ENCODE measurements around the gene NLGN1. TPM values are rescaled to one million over a fixed set of nuclear protein-coding genes. Genes with fewer than 3 reads are reported as not detected.

The NLGN1 gene
- total and polyA plus RNA-seq, 5 donors from 2014 or later: not detected

- H3K27me3 Mint-ChIP-seq: no peaks in the 10 kb centered on the region
- H3K4me1 Mint-ChIP-seq: no peaks in the 10 kb centered on the region
- no peak overlapping the region for H3K27ac Mint-ChIP-seq
- Histone ChIP-seq H3K9me3 (ENCODE audit: control insufficient read depth in 2 of 2, low read length in 2 of 2) (no peaks in the 10 kb centered on the region), H3K27me3 (ENCODE audit: control insufficient read depth, insufficient read depth, low read length) (no peaks in the 10 kb centered on the region), H3K36me3 (ENCODE audit: control insufficient read depth, insufficient read depth, low read length) (no peaks in the 10 kb centered on the region), H3K27ac (ENCODE audit: insufficient read depth, low read length, poor library complexity, severe bottlenecking) (no peak overlapping the region), H3K4me3 (ENCODE audit: low read depth, low read length) (no peak overlapping the region), H3K4me1 (ENCODE audit: control insufficient read depth, insufficient read depth, low read length, poor library complexity, severe bottlenecking) (no peaks in the 10 kb centered on the region)
- no peaks in the 10 kb centered on the region for H3K36me3 Mint-ChIP-seq
- H3K9me3 Mint-ChIP-seq: peaks cover 0 to 17% (median 7%) of the 10 kb centered on the region in 7 donors
- DNase-seq (no peak), ATAC-seq (ENCODE audit: low read depth in 2 of 2) (no peak)
- H3K4me3 Mint-ChIP-seq: no peak overlapping the region
Observed at GRCh38 chr3:173618148-173618547, 220.6 kb downstream of the NLGN1 start.

GRCh38 chr3:173618703-173619102 is 221.2 kb downstream of the NLGN1 start:
- H3K9me3 ChIP-seq (ENCODE audit: control insufficient read depth in 2 of 2, low read length in 2 of 2): no peaks in the 10 kb centered on the region
- H3K9me3 Mint-ChIP-seq: peaks cover 0 to 21% (median 7%) of the 10 kb centered on the region in 7 donors
- no peaks in the 10 kb centered on the region for H3K27me3 Mint-ChIP-seq
- H3K36me3 Mint-ChIP-seq: no peaks in the 10 kb centered on the region
- no peak overlapping the region for H3K4me3 ChIP-seq (ENCODE audit: low read depth, low read length)
- no peaks in the 10 kb centered on the region for H3K27me3 ChIP-seq (ENCODE audit: control insufficient read depth, insufficient read depth, low read length)
- no peaks in the 10 kb centered on the region for H3K4me1 Mint-ChIP-seq
- H3K4me3 Mint-ChIP-seq: no peak overlapping the region
- no peak overlapping the region for H3K27ac ChIP-seq (ENCODE audit: insufficient read depth, low read length, poor library complexity, severe bottlenecking)
- no peaks in the 10 kb centered on the region for H3K36me3 ChIP-seq (ENCODE audit: control insufficient read depth, insufficient read depth, low read length)
- no peaks in the 10 kb centered on the region for H3K4me1 ChIP-seq (ENCODE audit: control insufficient read depth, insufficient read depth, low read length, poor library complexity, severe bottlenecking)
- DNase-seq (no peak), ATAC-seq (ENCODE audit: low read depth in 2 of 2) (no peak)
- H3K27ac Mint-ChIP-seq: no peak overlapping the region

GRCh38 chr3:173622166-173622565 is 224.6 kb downstream of the NLGN1 start:
- Histone ChIP-seq H3K4me1 (ENCODE audit: control insufficient read depth, insufficient read depth, low read length, poor library complexity, severe bottlenecking) (no peaks in the 10 kb centered on the region), H3K9me3 (ENCODE audit: control insufficient read depth in 2 of 2, low read length in 2 of 2) (no peaks in the 10 kb centered on the region), H3K27ac (ENCODE audit: insufficient read depth, low read length, poor library complexity, severe bottlenecking) (no peak overlapping the region), H3K27me3 (ENCODE audit: control insufficient read depth, insufficient read depth, low read length) (no peaks in the 10 kb centered on the region), H3K36me3 (ENCODE audit: control insufficient read depth, insufficient read depth, low read length) (no peaks in the 10 kb centered on the region), H3K4me3 (ENCODE audit: low read depth, low read length) (no peak overlapping the region)
- no peaks in the 10 kb centered on the region for H3K36me3 Mint-ChIP-seq
- no peak for ATAC-seq (ENCODE audit: low read depth in 2 of 2)
- DNase-seq: no peak
- H3K4me1 Mint-ChIP-seq: no peaks in the 10 kb centered on the region
- H3K27ac Mint-ChIP-seq: no peak overlapping the region
- H3K27me3 Mint-ChIP-seq: no peaks in the 10 kb centered on the region
- H3K4me3 Mint-ChIP-seq: no peak overlapping the region
- H3K9me3 Mint-ChIP-seq: peaks cover 0 to 16% (median 3%) of the 10 kb centered on the region in 7 donors

DNA sequence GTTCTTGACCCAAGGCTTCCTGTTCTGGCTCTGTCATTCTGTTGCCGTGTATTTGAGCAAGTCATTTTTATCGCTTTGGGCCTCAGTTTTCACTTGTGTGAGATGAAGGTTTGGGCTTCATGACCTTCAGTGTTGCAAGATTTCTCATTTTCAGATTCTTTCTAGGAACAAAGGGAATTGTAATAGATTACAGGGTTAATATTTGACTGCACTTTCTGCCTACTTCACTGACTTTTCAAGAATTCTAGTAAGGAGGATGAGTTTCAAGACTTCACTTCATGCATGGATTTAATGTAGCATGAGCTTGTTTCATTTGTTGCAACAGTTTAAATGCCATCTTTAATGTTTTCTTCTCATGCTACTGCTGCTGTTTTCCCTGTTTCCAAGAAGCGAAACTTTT is 226.5 kb downstream of the NLGN1 start:
- peaks cover 0 to 25% (median 5%) of the 10 kb centered on the region in 7 donors for H3K9me3 Mint-ChIP-seq
- H3K4me1 Mint-ChIP-seq: no peaks in the 10 kb centered on the region
- no peak overlapping the region for H3K27ac ChIP-seq (ENCODE audit: insufficient read depth, low read length, poor library complexity, severe bottlenecking)
- no peaks in the 10 kb centered on the region for H3K36me3 Mint-ChIP-seq
- no peak overlapping the region for H3K4me3 ChIP-seq (ENCODE audit: low read depth, low read length)
- DNase-seq: no peak
- no peaks in the 10 kb centered on the region for H3K36me3 ChIP-seq (ENCODE audit: control insufficient read depth, insufficient read depth, low read length)
- no peaks in the 10 kb centered on the region for H3K4me1 ChIP-seq (ENCODE audit: control insufficient read depth, insufficient read depth, low read length, poor library complexity, severe bottlenecking)
- H3K4me3 Mint-ChIP-seq: no peak overlapping the region
- no peak overlapping the region for H3K27ac Mint-ChIP-seq
- no peak for ATAC-seq (ENCODE audit: low read depth in 2 of 2)
- no peaks in the 10 kb centered on the region for H3K27me3 Mint-ChIP-seq
- H3K9me3 ChIP-seq (ENCODE audit: control insufficient read depth in 2 of 2, low read length in 2 of 2): no peaks in the 10 kb centered on the region
- H3K27me3 ChIP-seq (ENCODE audit: control insufficient read depth, insufficient read depth, low read length): no peaks in the 10 kb centered on the region

DNA sequence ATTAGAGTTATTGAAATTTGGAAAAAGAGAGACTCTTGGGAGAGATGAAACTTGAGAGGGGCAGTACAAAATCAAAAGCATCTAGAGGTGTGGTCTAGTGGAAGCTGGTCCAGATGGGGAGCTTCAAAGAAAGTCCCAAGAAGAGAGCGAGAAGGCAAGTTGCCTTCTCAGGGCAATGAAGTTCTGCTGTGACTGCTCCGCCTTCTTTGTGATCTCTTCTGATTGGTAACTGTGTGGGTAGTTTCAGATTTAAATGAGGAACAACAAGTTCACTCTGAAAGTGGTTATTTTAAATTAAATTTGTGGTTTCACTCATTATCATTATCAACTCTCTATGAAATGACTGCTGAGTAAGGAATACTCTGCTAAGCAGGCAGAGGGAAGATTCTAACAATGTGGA is 233.3 kb downstream of the NLGN1 start:
- Histone ChIP-seq H3K4me3 (ENCODE audit: low read depth, low read length) (no peak overlapping the region), H3K36me3 (ENCODE audit: control insufficient read depth, insufficient read depth, low read length) (no peaks in the 10 kb centered on the region), H3K27ac (ENCODE audit: insufficient read depth, low read length, poor library complexity, severe bottlenecking) (no peak overlapping the region), H3K4me1 (ENCODE audit: control insufficient read depth, insufficient read depth, low read length, poor library complexity, severe bottlenecking) (no peaks in the 10 kb centered on the region), H3K9me3 (ENCODE audit: control insufficient read depth in 2 of 2, low read length in 2 of 2) (no peaks in the 10 kb centered on the region), H3K27me3 (ENCODE audit: control insufficient read depth, insufficient read depth, low read length) (no peaks in the 10 kb centered on the region)
- no peak for DNase-seq
- H3K27ac Mint-ChIP-seq: no peak overlapping the region
- no peaks in the 10 kb centered on the region for H3K4me1 Mint-ChIP-seq
- no peaks in the 10 kb centered on the region for H3K27me3 Mint-ChIP-seq
- no peaks in the 10 kb centered on the region for H3K36me3 Mint-ChIP-seq
- peaks cover 0 to 12% (median 3%) of the 10 kb centered on the region in 7 donors for H3K9me3 Mint-ChIP-seq
- no peak overlapping the region for H3K4me3 Mint-ChIP-seq
- ATAC-seq (ENCODE audit: low read depth in 2 of 2): no peak

DNA sequence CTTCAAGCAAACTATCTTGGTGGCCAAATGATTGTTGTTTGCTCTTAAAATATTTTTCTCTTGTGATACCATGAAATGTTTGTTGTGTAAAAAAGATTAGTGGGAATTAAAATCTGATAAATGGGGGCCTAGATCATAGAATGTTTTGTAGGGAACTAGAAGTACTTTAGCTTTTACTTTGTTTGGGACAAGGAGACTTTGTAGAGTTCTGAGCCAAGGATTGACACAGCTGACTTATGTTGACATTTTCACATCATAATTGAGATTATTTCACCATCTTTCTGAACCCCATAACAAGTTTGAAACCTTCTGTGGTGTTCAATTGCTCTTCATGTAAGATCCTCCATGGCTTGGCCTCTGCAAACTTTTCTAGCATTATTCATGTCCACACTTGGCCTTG is 235.4 kb downstream of the NLGN1 start:
- Histone ChIP-seq H3K9me3 (ENCODE audit: control insufficient read depth in 2 of 2, low read length in 2 of 2) (no peaks in the 10 kb centered on the region), H3K4me1 (ENCODE audit: control insufficient read depth, insufficient read depth, low read length, poor library complexity, severe bottlenecking) (no peaks in the 10 kb centered on the region), H3K27ac (ENCODE audit: insufficient read depth, low read length, poor library complexity, severe bottlenecking) (no peak overlapping the region), H3K4me3 (ENCODE audit: low read depth, low read length) (no peak overlapping the region), H3K27me3 (ENCODE audit: control insufficient read depth, insufficient read depth, low read length) (no peaks in the 10 kb centered on the region), H3K36me3 (ENCODE audit: control insufficient read depth, insufficient read depth, low read length) (no peaks in the 10 kb centered on the region)
- H3K4me3 Mint-ChIP-seq: no peak overlapping the region
- DNase-seq (no peak), ATAC-seq (ENCODE audit: low read depth in 2 of 2) (no peak)
- H3K27me3 Mint-ChIP-seq: no peaks in the 10 kb centered on the region
- H3K4me1 Mint-ChIP-seq: no peaks in the 10 kb centered on the region
- H3K36me3 Mint-ChIP-seq: no peaks in the 10 kb centered on the region
- H3K27ac Mint-ChIP-seq: no peak overlapping the region
- H3K9me3 Mint-ChIP-seq: peaks cover 0 to 7% (median 3%) of the 10 kb centered on the region in 7 donors

GRCh38 chr3:173635826-173636225 is 238.3 kb downstream of the NLGN1 start:
- H3K4me1 ChIP-seq (ENCODE audit: control insufficient read depth, insufficient read depth, low read length, poor library complexity, severe bottlenecking): no peaks in the 10 kb centered on the region
- H3K36me3 Mint-ChIP-seq: no peaks in the 10 kb centered on the region
- H3K27me3 ChIP-seq (ENCODE audit: control insufficient read depth, insufficient read depth, low read length): no peaks in the 10 kb centered on the region
- no peaks in the 10 kb centered on the region for H3K36me3 ChIP-seq (ENCODE audit: control insufficient read depth, insufficient read depth, low read length)
- H3K4me3 ChIP-seq (ENCODE audit: low read depth, low read length): no peak overlapping the region
- no peak overlapping the region for H3K27ac ChIP-seq (ENCODE audit: insufficient read depth, low read length, poor library complexity, severe bottlenecking)
- H3K9me3 ChIP-seq (ENCODE audit: control insufficient read depth in 2 of 2, low read length in 2 of 2): no peaks in the 10 kb centered on the region
- no peak overlapping the region for H3K27ac Mint-ChIP-seq
- H3K27me3 Mint-ChIP-seq: no peaks in the 10 kb centered on the region
- DNase-seq: no peak
- peaks cover 0 to 9% (median 3%) of the 10 kb centered on the region in 7 donors for H3K9me3 Mint-ChIP-seq
- no peak for ATAC-seq (ENCODE audit: low read depth in 2 of 2)
- no peaks in the 10 kb centered on the region for H3K4me1 Mint-ChIP-seq
- H3K4me3 Mint-ChIP-seq: no peak overlapping the region

GRCh38 chr3:173639098-173639497 is 241.6 kb downstream of the NLGN1 start:
- Mint-ChIP-seq H3K27ac (no peak overlapping the region), H3K27me3 (no peaks in the 10 kb centered on the region), H3K4me1 (no peaks in the 10 kb centered on the region), H3K4me3 (no peak overlapping the region), H3K36me3 (no peaks in the 10 kb centered on the region), H3K9me3 (peaks cover 0 to 12% (median 3%) of the 10 kb centered on the region in 7 donors)
- no peak overlapping the region for H3K27ac ChIP-seq (ENCODE audit: insufficient read depth, low read length, poor library complexity, severe bottlenecking)
- DNase-seq (no peak), ATAC-seq (ENCODE audit: low read depth in 2 of 2) (no peak)
- H3K4me3 ChIP-seq (ENCODE audit: low read depth, low read length): no peak overlapping the region
- H3K27me3 ChIP-seq (ENCODE audit: control insufficient read depth, insufficient read depth, low read length): no peaks in the 10 kb centered on the region
- no peaks in the 10 kb centered on the region for H3K4me1 ChIP-seq (ENCODE audit: control insufficient read depth, insufficient read depth, low read length, poor library complexity, severe bottlenecking)
- no peaks in the 10 kb centered on the region for H3K36me3 ChIP-seq (ENCODE audit: control insufficient read depth, insufficient read depth, low read length)
- peaks cover 0 to 3% of the 10 kb centered on the region in 2 experiments for H3K9me3 ChIP-seq (ENCODE audit: control insufficient read depth in 2 of 2, low read length in 2 of 2)

All from CD4-positive, CD25-positive, alpha-beta regulatory T cell (primary cell).